D721Med (cell line): Measurements from ENCODE around the gene CASZ1.

Source experiments
- DNase-seq: peaks from one replicate; pipeline ENCODE4 v3.0.0; 2011; ENCODE audit warnings: low spot score; ENCODE audit not compliant: insufficient read length
- FAIRE-seq: peaks from 2 replicates; lab custom pipeline; 2011; peaks lifted over from hg19 to GRCh38; lab: Jason Lieb, UNC
- CTCF ChIP-seq: IDR thresholded peaks from 2 replicates; pipeline ENCODE4 v1.5.1; 2012; ENCODE audit warnings: mild to moderate bottlenecking, control low read depth; ENCODE audit not compliant: insufficient read depth; ENCODE audit errors: missing control alignments

Gene CASZ1

GRCh38 chr1:10615932-10616671 lies 180.3 kb downstream of the CASZ1 start:
- DNase-seq (no peak), FAIRE-seq (no peak)
- no peak for TF ChIP-seq CTCF

- TF ChIP-seq CTCF, result no peak
- DNase-seq (no peak), FAIRE-seq (no peak)
These were observed 181.1 kb downstream of the CASZ1 start for GRCh38 chr1:10615332-10615731.

GRCh38 chr1:10614377-10615225 lies 181.8 kb downstream of the CASZ1 start:
- no peak for DNase-seq
- FAIRE-seq, result no peak
- no peak for TF ChIP-seq CTCF

GRCh38 chr1:10613861-10614260 lies 182.6 kb downstream of the CASZ1 start:
- no peak for FAIRE-seq
- no peak for DNase-seq
- no peak for TF ChIP-seq CTCF

- FAIRE-seq, result no peak
- no peak for DNase-seq
- no peak for TF ChIP-seq CTCF
These were observed 183.1 kb downstream of the CASZ1 start for GRCh38 chr1:10613340-10613739.

GRCh38 chr1:10612436-10613160 lies 183.8 kb downstream of the CASZ1 start:
- no peak for DNase-seq
- no peak for TF ChIP-seq CTCF
- FAIRE-seq, result no peak
